Liver (tissue), 9 donors: ENCODE results near the gene ZNF681. TPM values are rescaled to one million over a fixed set of nuclear protein-coding genes. Genes with fewer than 3 reads are reported as not detected.

Experiments
- DNase-seq: peaks from one replicate; pipeline ENCODE4 v3.0.0-alpha.2; 2017; ENCODE audit warnings: low spot score
- H3K27ac ChIP-seq, 2 donors: one replicate each; pipeline ENCODE4 v1.7.0; 2013; ENCODE audit warnings: inconsistent platforms in 2 of 2, low read length in 2 of 2, control low read depth in 1 of 2, low read depth in 1 of 2, mild to moderate bottlenecking in 1 of 2
- H3K27me3 ChIP-seq, 4 donors: one replicate each; pipeline versions ENCODE4 v1.6.1 to v1.7.0; 2013; ENCODE audit warnings: low read length in 3 of 4, inconsistent platforms in 1 of 4, mild to moderate bottlenecking in 1 of 4, moderate library complexity in 1 of 4; ENCODE audit not compliant: control insufficient read depth in 4 of 4, insufficient read depth in 4 of 4
- H3K36me3 ChIP-seq, 4 donors: one replicate each; pipeline versions ENCODE4 v1.6.1 to v1.7.0; 2013; ENCODE audit warnings: low read length in 3 of 4, mild to moderate bottlenecking in 3 of 4, low read depth in 1 of 4, moderate library complexity in 1 of 4; ENCODE audit not compliant: control insufficient read depth in 4 of 4, insufficient read depth in 3 of 4
- H3K4me1 ChIP-seq, 4 donors: one replicate each; pipeline versions ENCODE4 v1.6.1 to v1.7.0; 2013; ENCODE audit warnings: low read length in 3 of 4, mild to moderate bottlenecking in 3 of 4, moderate library complexity in 1 of 4; ENCODE audit not compliant: control insufficient read depth in 4 of 4, insufficient read depth in 4 of 4
- H3K4me3 ChIP-seq, 3 donors: one replicate each; pipeline versions ENCODE4 v1.6.1 to v1.7.0; 2013; ENCODE audit warnings: low read length in 3 of 3, control low read depth in 1 of 3, low read depth in 1 of 3, mild to moderate bottlenecking in 1 of 3
- H3K9ac ChIP-seq, 2 donors: one replicate each; pipeline ENCODE4 v1.7.0; 2013; ENCODE audit warnings: low read length in 2 of 2, mild to moderate bottlenecking in 2 of 2, moderate library complexity in 2 of 2, control low read depth in 1 of 2, low read depth in 1 of 2
- H3K9me3 ChIP-seq, 4 donors: one replicate each; pipeline versions ENCODE4 v1.6.1 to v1.7.0; 2013; ENCODE audit warnings: low read length in 3 of 4; ENCODE audit not compliant: control insufficient read depth in 4 of 4
- EGR1 ChIP-seq, 2 donors: IDR thresholded peaks; 2 replicates each; pipeline ENCODE4 v1.6.1; 2016 to 2018; ENCODE audit warnings: antibody characterized with exemption in 2 of 2, low read depth in 2 of 2
- FOXA1 ChIP-seq: IDR thresholded peaks from 2 replicates; pipeline ENCODE4 v1.6.1; 2016; ENCODE audit warnings: antibody characterized with exemption
- FOXA2 ChIP-seq: IDR thresholded peaks from 2 replicates; pipeline ENCODE4 v1.6.1; 2016; ENCODE audit warnings: antibody characterized with exemption
- GABPA ChIP-seq, 2 donors: IDR thresholded peaks in 1 of 2; conservative IDR thresholded peaks in 1 of 2; 2 replicates each; pipeline ENCODE4 v1.6.1; 2016; ENCODE audit warnings: antibody characterized with exemption in 2 of 2, mild to moderate bottlenecking in 1 of 2, moderate library complexity in 1 of 2
- HNF4A ChIP-seq, 2 donors: conservative IDR thresholded peaks; 2 replicates each; pipeline ENCODE4 v1.6.1; 2016; ENCODE audit warnings: antibody characterized with exemption in 2 of 2, mild to moderate bottlenecking in 2 of 2
- HNF4G ChIP-seq: IDR thresholded peaks from 2 replicates; pipeline ENCODE4 v1.6.1; 2016; ENCODE audit warnings: antibody characterized with exemption
- JUND ChIP-seq, 2 donors: IDR thresholded peaks; 2 replicates each; pipeline ENCODE4 v1.6.1; 2016; ENCODE audit warnings: antibody characterized with exemption in 2 of 2
- NR2F2 ChIP-seq: IDR thresholded peaks from 2 replicates; pipeline ENCODE4 v1.6.1; 2016; ENCODE audit warnings: antibody characterized with exemption
- RAD21 ChIP-seq, 2 donors: IDR thresholded peaks; 2 replicates each; pipeline ENCODE4 v1.6.1; 2016; ENCODE audit warnings: antibody characterized with exemption in 2 of 2, mild to moderate bottlenecking in 2 of 2
- TAF1 ChIP-seq: conservative IDR thresholded peaks from 2 replicates; pipeline ENCODE4 v1.6.1; 2016; ENCODE audit warnings: antibody characterized with exemption, mild to moderate bottlenecking
- WGBS: extraction: QIAGEN DNeasy Blood & Tissue Kit; methylation state at CpG from one replicate; pipeline ENCODE4 v1.1.7; 2013; 5-methylcytosine and 5-hydroxymethylcytosine counted together
- polyA plus RNA-seq, 2 donors: library from polyadenylated mRNA; stranded (reverse) in 1 of 2; unstranded in 1 of 2; fragments of 200-250 nt in 1 of 2; fragments of >200 nt in 1 of 2; fragmentation: Nextera tagmentation in 1 of 2; extraction: Ambion mirVana in 1 of 2; gene quantifications; one replicate each; pipeline versions ENCODE4 v1.2.1 to v1.2.3, GENCODE V29; 2013 to 2015
- total RNA-seq, 2 donors: library from RNA; depleted of rRNA; stranded (reverse); fragments of >200 nt; gene quantifications; one replicate each; pipeline ENCODE4 v1.2.3, GENCODE V29; 2014
- TF ChIP-seq, protein P1 (sequence below): IDR thresholded peaks from 2 replicates; pipeline ENCODE4 v1.6.1; 2016; ENCODE audit warnings: antibody characterized with exemption, mild to moderate bottlenecking
- TF ChIP-seq, protein P2 (sequence below): IDR thresholded peaks from 2 replicates; pipeline ENCODE4 v1.6.1; 2016; ENCODE audit warnings: antibody characterized with exemption
- TF ChIP-seq, protein P3 (sequence below): IDR thresholded peaks from 2 replicates; pipeline ENCODE4 v1.6.1; 2016; ENCODE audit warnings: antibody characterized with exemption
- TF ChIP-seq, protein P4 (sequence below): fragments of 150-350 bp; IDR thresholded peaks from 2 replicates; pipeline ENCODE4 v1.5.1; 2017; ENCODE audit warnings: improper control_type of control experiment, low read depth, low read length; ENCODE audit not compliant: missing input control
- TF ChIP-seq, protein P5 (sequence below): IDR thresholded peaks from 2 replicates; pipeline ENCODE4 v1.6.1; 2016; ENCODE audit warnings: antibody characterized with exemption
- donor health status: healthy.
- donor health status: healthy.
- donor health status: healthy.
- donor health status: healthy.
- donor health status: healthy.

Gene ZNF681
- total and polyA plus RNA-seq, 4 donors, result 0.06 to 2.8 (median 0.27) TPM

DNA sequence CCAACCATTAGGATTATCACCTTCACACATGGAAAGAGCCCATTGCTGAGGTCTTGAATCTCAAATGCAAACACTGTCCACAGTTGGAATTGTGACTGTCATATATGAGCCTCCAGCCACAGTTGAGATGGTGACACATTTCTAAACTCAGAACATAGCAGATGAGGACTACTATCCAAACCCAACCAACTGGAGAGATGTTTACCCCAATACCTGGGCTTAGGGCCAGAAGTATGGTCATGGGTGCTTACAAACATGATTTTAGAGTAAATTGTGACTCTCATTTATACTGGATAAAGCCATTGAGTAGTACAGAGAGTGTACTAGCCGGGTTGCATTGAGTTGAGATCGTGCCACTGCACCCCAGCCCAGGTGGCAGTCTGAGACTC lies 14.0 kb upstream of the ZNF681 start:
- no peaks in the 10 kb centered on the region for H3K36me3 ChIP-seq
- TF ChIP-seq NR2F2 (no peak), HNF4G (no peak), FOXA1 (no peak), RAD21 (IDR thresholded peaks at IDR 0.05) (no peak), TAF1 (no peak), GABPA (IDR thresholded peaks at IDR 0.05 in 1 of 2, conservative IDR thresholded peaks at IDR 0.05 in 1 of 2) (no peak)
- TF ChIP-seq, protein P1, sequence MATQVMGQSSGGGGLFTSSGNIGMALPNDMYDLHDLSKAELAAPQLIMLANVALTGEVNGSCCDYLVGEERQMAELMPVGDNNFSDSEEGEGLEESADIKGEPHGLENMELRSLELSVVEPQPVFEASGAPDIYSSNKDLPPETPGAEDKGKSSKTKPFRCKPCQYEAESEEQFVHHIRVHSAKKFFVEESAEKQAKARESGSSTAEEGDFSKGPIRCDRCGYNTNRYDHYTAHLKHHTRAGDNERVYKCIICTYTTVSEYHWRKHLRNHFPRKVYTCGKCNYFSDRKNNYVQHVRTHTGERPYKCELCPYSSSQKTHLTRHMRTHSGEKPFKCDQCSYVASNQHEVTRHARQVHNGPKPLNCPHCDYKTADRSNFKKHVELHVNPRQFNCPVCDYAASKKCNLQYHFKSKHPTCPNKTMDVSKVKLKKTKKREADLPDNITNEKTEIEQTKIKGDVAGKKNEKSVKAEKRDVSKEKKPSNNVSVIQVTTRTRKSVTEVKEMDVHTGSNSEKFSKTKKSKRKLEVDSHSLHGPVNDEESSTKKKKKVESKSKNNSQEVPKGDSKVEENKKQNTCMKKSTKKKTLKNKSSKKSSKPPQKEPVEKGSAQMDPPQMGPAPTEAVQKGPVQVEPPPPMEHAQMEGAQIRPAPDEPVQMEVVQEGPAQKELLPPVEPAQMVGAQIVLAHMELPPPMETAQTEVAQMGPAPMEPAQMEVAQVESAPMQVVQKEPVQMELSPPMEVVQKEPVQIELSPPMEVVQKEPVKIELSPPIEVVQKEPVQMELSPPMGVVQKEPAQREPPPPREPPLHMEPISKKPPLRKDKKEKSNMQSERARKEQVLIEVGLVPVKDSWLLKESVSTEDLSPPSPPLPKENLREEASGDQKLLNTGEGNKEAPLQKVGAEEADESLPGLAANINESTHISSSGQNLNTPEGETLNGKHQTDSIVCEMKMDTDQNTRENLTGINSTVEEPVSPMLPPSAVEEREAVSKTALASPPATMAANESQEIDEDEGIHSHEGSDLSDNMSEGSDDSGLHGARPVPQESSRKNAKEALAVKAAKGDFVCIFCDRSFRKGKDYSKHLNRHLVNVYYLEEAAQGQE, result no peak
- TF ChIP-seq, protein P2, sequence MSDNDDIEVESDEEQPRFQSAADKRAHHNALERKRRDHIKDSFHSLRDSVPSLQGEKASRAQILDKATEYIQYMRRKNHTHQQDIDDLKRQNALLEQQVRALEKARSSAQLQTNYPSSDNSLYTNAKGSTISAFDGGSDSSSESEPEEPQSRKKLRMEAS, result no peak
- TF ChIP-seq, protein P3, sequence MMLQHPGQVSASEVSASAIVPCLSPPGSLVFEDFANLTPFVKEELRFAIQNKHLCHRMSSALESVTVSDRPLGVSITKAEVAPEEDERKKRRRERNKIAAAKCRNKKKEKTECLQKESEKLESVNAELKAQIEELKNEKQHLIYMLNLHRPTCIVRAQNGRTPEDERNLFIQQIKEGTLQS, result no peak
- TF ChIP-seq, protein P4, sequence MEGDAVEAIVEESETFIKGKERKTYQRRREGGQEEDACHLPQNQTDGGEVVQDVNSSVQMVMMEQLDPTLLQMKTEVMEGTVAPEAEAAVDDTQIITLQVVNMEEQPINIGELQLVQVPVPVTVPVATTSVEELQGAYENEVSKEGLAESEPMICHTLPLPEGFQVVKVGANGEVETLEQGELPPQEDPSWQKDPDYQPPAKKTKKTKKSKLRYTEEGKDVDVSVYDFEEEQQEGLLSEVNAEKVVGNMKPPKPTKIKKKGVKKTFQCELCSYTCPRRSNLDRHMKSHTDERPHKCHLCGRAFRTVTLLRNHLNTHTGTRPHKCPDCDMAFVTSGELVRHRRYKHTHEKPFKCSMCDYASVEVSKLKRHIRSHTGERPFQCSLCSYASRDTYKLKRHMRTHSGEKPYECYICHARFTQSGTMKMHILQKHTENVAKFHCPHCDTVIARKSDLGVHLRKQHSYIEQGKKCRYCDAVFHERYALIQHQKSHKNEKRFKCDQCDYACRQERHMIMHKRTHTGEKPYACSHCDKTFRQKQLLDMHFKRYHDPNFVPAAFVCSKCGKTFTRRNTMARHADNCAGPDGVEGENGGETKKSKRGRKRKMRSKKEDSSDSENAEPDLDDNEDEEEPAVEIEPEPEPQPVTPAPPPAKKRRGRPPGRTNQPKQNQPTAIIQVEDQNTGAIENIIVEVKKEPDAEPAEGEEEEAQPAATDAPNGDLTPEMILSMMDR, result no peak
- TF ChIP-seq, protein P5, sequence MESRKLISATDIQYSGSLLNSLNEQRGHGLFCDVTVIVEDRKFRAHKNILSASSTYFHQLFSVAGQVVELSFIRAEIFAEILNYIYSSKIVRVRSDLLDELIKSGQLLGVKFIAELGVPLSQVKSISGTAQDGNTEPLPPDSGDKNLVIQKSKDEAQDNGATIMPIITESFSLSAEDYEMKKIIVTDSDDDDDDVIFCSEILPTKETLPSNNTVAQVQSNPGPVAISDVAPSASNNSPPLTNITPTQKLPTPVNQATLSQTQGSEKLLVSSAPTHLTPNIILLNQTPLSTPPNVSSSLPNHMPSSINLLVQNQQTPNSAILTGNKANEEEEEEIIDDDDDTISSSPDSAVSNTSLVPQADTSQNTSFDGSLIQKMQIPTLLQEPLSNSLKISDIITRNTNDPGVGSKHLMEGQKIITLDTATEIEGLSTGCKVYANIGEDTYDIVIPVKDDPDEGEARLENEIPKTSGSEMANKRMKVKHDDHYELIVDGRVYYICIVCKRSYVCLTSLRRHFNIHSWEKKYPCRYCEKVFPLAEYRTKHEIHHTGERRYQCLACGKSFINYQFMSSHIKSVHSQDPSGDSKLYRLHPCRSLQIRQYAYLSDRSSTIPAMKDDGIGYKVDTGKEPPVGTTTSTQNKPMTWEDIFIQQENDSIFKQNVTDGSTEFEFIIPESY, result no peak

DNA sequence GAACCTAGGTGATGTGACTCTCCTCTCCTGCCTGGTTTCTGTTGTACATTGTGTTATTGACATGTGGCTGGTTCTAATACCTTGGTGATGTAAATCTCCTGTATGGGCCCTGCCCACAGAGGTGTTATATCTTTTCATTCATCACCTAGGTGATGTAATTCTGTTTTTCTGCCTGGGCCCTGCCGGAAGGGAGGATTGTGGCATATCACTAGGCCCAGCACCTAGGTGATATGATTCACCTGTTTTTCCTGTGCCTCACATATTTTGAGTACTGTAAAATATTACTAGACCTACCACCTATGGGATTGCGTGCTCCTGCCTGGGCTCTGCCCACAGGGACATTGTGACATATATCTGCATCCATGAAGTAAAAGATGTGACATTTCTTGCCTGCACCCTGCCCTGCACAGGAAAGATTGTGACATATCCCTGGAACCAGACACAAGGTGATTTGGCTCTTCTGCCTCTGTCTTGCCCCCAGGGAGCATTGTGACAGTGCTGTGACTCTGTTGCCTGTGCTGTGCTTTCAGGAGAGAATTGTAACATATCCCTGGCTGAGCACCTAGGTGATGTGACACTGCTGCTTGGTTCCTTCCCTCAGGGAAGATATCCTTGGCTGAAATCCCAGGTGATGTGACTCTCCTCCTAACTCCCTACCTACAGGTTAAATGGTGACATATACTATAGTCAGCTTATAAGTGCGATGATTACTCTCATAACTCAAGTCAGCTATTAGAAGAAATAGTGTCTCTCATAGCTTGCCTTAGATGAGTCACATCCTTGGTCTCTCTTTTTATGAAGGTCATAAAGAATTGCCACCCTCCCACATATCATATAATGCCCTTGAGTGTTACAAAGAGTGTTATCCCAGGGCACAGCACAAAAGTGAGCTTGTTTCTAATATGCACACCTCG lies 13.3 kb upstream of the ZNF681 start:
- DNase-seq, result no peak
- no peak overlapping the region for H3K27ac ChIP-seq
- H3K4me1 ChIP-seq, result no peaks in the 10 kb centered on the region
- no peaks in the 10 kb centered on the region for H3K36me3 ChIP-seq
- no peak overlapping the region for H3K4me3 ChIP-seq
- peaks cover 0 to 5% (median under 1%) of the 10 kb centered on the region in 4 donors for H3K9me3 ChIP-seq
- no peaks in the 10 kb centered on the region for H3K27me3 ChIP-seq
- no peak overlapping the region for H3K9ac ChIP-seq
- 91% methylated on average over 4 of the region's 4 CpGs for WGBS
- TF ChIP-seq HNF4G (no peak), FOXA2 (no peak), FOXA1 (no peak), RAD21 (IDR thresholded peaks at IDR 0.05) (no peak), JUND (IDR thresholded peaks at IDR 0.05) (no peak), HNF4A (conservative IDR thresholded peaks at IDR 0.05) (no peak), EGR1 (IDR thresholded peaks at IDR 0.05; ENCODE audit: low read depth in 2 of 2) (no peak)
- TF ChIP-seq, protein P4, result no peak
- TF ChIP-seq, protein P5, result no peak

More for the DNA sequence above, 14.0 kb upstream of the ZNF681 start:
- Histone ChIP-seq H3K27ac (no peak overlapping the region), H3K4me3 (no peak overlapping the region), H3K9ac (no peak overlapping the region), H3K9me3 (peaks cover 0 to 3% (median under 1%) of the 10 kb centered on the region in 4 donors), H3K27me3 (no peaks in the 10 kb centered on the region), H3K4me1 (no peaks in the 10 kb centered on the region)
- DNase-seq, result no peak
- 95% methylated on average over 2 of the region's 2 CpGs for WGBS
